A673 (cell line): ENCODE results near the gene SCARB1.

Experiments used
- CTCF ChIP-seq: fragments of 300-800, 200-600 bp; sonication (generic); conservative IDR thresholded peaks from 2 replicates; pipeline ENCODE4 v1.5.1; 2017; ENCODE audit warnings: low read depth, mild to moderate bottlenecking, antibody characterized with exemption, low read length, moderate library complexity, mixed read lengths
- EZH2 ChIP-seq: fragments of 200-600 bp; sonication (generic); IDR thresholded peaks from 2 replicates; pipeline ENCODE4 v1.6.1; 2017; ENCODE audit warnings: borderline replicate concordance, low read depth, mild to moderate bottlenecking, mixed read lengths, antibody characterized with exemption, low read length; ENCODE audit not compliant: poor library complexity, severe bottlenecking

- TF ChIP-seq CTCF (no peak), EZH2 (no peak)
Measured at GRCh38 chr12:124770728-124771127, 92.9 kb downstream of the SCARB1 start.
